Ishikawa (cell line): ENCODE results near the gene EIF5A2.

Source experiments
- CEBPB ChIP-seq: IDR thresholded peaks from 2 replicates; pipeline ENCODE4 v1.6.1; 2012
- CREB1 ChIP-seq: IDR thresholded peaks from 2 replicates; pipeline ENCODE4 v1.6.1; 2012; ENCODE audit warnings: low read depth
- EGR1 ChIP-seq: IDR thresholded peaks from 2 replicates; pipeline ENCODE4 v1.6.1; 2012
- EP300 ChIP-seq: IDR thresholded peaks from 2 replicates; pipeline ENCODE4 v1.6.1; 2012; ENCODE audit warnings: borderline replicate concordance
- FOXM1 ChIP-seq: IDR thresholded peaks from 2 replicates; pipeline ENCODE4 v1.6.1; 2012; ENCODE audit warnings: low read depth, borderline replicate concordance
- NFIC ChIP-seq: IDR thresholded peaks from 2 replicates; pipeline ENCODE4 v1.6.1; 2012
- RAD21 ChIP-seq: IDR thresholded peaks from 2 replicates; pipeline ENCODE4 v1.6.1; 2012; ENCODE audit warnings: low read depth
- TAF1 ChIP-seq: IDR thresholded peaks from 2 replicates; pipeline ENCODE4 v1.6.1; 2012; ENCODE audit warnings: low read depth, mild to moderate bottlenecking
- TCF12 ChIP-seq: IDR thresholded peaks from 2 replicates; pipeline ENCODE4 v1.6.1; 2012; ENCODE audit warnings: low read depth
- TEAD4 ChIP-seq: IDR thresholded peaks from 2 replicates; pipeline ENCODE4 v1.6.1; 2012
- YY1 ChIP-seq: IDR thresholded peaks from 2 replicates; pipeline ENCODE4 v1.6.1; 2012; ENCODE audit warnings: low read depth
- ZBTB7A ChIP-seq: IDR thresholded peaks from 2 replicates; pipeline ENCODE4 v1.6.1; 2012; ENCODE audit warnings: low read depth
- TF ChIP-seq, protein P1 (sequence below): IDR thresholded peaks from 2 replicates; pipeline ENCODE4 v1.6.1; 2012; ENCODE audit warnings: low read depth, mild to moderate bottlenecking
- TF ChIP-seq, protein P2 (sequence below): IDR thresholded peaks from 2 replicates; pipeline ENCODE4 v1.6.1; 2012
- TF ChIP-seq, protein P3 (sequence below): IDR thresholded peaks from 2 replicates; pipeline ENCODE4 v1.6.1; 2012

The EIF5A2 gene

DNA sequence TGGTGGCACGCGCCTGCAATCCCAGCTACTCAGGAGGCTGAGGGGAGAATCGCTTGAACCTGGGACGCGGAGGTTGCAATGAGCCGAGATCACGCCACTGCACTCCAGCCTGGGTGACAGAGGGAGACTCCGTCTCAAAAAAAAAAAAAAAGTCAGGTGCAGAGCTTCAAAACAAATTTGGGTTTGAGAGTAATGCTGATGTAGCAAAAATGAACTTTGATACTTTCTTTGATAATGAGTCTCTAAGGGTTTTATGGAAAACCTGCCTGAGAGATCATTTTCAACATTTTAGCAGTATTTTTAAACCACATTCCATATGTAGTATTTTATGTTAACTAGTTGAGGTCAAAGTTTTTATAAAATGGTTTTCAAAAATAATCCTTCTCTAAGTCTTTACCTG is 14.5 kb downstream of the EIF5A2 start:
- TF ChIP-seq ZBTB7A (no peak), CEBPB (no peak), YY1 (no peak), TCF12 (no peak), FOXM1 (no peak), EGR1 (no peak), NFIC (no peak), TEAD4 (no peak), CREB1 (no peak), TAF1 (no peak), RAD21 (no peak), EP300 (no peak)
- TF ChIP-seq, protein P1, sequence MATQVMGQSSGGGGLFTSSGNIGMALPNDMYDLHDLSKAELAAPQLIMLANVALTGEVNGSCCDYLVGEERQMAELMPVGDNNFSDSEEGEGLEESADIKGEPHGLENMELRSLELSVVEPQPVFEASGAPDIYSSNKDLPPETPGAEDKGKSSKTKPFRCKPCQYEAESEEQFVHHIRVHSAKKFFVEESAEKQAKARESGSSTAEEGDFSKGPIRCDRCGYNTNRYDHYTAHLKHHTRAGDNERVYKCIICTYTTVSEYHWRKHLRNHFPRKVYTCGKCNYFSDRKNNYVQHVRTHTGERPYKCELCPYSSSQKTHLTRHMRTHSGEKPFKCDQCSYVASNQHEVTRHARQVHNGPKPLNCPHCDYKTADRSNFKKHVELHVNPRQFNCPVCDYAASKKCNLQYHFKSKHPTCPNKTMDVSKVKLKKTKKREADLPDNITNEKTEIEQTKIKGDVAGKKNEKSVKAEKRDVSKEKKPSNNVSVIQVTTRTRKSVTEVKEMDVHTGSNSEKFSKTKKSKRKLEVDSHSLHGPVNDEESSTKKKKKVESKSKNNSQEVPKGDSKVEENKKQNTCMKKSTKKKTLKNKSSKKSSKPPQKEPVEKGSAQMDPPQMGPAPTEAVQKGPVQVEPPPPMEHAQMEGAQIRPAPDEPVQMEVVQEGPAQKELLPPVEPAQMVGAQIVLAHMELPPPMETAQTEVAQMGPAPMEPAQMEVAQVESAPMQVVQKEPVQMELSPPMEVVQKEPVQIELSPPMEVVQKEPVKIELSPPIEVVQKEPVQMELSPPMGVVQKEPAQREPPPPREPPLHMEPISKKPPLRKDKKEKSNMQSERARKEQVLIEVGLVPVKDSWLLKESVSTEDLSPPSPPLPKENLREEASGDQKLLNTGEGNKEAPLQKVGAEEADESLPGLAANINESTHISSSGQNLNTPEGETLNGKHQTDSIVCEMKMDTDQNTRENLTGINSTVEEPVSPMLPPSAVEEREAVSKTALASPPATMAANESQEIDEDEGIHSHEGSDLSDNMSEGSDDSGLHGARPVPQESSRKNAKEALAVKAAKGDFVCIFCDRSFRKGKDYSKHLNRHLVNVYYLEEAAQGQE = no peak
- TF ChIP-seq, protein P2, sequence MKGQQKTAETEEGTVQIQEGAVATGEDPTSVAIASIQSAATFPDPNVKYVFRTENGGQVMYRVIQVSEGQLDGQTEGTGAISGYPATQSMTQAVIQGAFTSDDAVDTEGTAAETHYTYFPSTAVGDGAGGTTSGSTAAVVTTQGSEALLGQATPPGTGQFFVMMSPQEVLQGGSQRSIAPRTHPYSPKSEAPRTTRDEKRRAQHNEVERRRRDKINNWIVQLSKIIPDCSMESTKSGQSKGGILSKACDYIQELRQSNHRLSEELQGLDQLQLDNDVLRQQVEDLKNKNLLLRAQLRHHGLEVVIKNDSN = no peak
- TF ChIP-seq, protein P3, sequence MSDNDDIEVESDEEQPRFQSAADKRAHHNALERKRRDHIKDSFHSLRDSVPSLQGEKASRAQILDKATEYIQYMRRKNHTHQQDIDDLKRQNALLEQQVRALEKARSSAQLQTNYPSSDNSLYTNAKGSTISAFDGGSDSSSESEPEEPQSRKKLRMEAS = no peak

DNA sequence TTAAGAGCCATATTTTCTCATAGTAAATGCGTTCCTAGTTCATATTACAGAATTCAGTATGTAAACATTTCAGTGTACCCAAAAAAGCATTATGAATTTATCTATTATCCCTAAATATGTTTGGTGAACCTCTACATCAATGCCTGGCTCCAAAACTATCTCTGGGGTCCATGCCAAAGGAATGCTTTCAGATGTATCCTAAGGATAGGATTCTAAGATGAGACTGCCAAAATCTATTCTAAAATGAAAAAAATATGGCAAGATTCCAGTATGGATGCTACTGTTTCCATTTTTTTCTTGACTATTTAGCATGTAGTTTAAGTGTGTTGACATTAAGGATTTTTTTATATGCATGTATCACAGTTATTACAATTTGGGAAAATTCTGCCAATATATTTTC is 18.8 kb downstream of the EIF5A2 start:
- TF ChIP-seq, protein P2 = no peak
- no peak for TF ChIP-seq TCF12

DNA sequence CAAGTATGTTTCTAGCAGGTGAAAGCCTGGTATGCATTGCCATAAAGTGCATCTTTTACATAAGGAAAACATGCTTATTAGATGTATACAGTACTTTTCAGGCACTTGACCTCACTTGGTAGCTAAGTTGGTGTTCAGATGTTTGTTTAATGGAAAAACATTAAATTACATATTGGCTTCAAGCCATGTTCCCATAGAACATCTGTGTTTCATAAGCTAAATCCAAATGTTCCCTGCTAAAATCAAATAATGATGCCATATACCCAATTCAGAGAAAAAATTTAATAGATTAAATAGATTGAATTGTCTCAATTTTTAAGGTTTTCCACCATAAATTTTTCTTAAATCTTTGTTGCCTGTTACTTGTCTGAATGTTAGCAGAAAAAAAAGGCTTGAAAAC is 19.3 kb downstream of the EIF5A2 start:
- no peak for TF ChIP-seq EP300
- no peak for TF ChIP-seq TAF1
- TF ChIP-seq CREB1 = no peak
- no peak for TF ChIP-seq CEBPB
- TF ChIP-seq RAD21 = no peak
- no peak for TF ChIP-seq YY1
- TF ChIP-seq, protein P2 = no peak
- no peak for TF ChIP-seq TCF12
- TF ChIP-seq FOXM1 = no peak
- TF ChIP-seq, protein P1 = no peak
- TF ChIP-seq, protein P3 = no peak
- no peak for TF ChIP-seq EGR1
- no peak for TF ChIP-seq NFIC
- TF ChIP-seq ZBTB7A = no peak
- TF ChIP-seq TEAD4 = no peak

DNA sequence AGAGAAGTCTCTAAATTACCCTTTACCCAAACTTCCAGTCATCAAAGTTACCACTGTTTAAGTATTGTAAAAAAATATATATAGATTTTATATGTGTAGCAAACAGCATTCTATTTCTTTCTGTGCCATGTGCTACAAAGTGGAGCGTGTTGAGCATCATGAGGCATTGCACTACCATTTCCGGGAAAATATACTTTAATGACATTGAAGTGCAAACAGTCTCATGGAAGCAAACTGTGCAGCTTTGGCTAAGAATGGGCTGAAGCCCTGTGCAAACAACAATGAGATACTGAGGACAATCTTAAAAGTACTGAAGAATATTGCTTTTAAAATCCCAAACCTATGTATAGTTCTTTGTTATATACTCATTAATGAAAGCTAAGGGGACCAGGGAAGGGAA is 31.9 kb downstream of the EIF5A2 start:
- TF ChIP-seq CEBPB (no peak), FOXM1 (no peak), TCF12 (no peak), NFIC (no peak), TAF1 (no peak), YY1 (no peak)
- TF ChIP-seq, protein P3 = no peak

DNA sequence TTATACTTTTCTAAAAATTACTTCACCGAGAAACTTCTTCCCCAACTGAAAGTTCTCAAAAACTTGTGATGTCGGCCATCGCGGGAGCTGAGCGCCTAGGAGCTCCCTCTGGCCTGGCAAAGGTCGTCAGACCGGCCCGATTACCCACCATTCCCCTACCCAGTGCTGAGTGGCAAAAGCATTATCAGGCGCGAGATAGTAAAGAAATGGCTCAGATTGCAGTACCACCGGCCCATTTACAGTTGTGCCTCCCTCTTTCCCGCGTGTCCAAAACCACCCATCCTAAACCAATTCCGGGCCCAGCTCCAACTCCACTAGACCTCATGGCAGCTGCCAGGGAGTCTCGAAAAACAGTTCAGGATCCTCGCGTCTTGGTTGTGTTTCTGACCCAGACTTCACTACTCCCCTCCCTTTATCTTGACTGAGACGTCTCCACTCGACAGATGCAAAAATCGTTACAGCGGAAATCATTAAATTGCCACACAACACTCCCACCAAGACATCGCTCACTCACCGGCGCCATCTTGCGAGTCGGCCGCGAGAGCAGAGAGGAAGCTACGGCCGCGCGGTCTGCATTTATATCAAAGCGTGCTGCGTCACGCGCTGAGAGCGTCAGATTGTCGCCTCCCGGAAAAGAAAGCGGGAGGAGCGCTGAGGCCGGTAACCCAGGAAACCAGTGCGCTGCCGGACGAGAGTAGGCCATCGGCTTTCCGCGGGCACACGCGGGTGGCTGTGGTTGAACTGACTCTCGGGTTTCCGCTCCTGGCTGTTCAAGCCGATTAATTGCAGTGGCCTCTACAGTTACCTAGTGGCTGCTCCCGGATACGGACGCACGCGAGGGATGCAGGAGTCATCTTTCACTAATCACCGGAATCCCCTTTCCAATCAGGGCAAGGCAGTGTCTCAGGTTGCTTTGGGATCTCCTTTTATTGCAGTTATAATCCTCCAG is 38.5 kb downstream of the EIF5A2 start, which contains the start of gene RPL22L1:
RPL22L1 (minus strand) TSS at position 551 of the 949 bp plus-strand sequence; CDS start at position 523, 28 bp downstream.
- TF ChIP-seq NFIC (0 out of 2 replicates have a peak, but pooled peaks have one; percentile 21), FOXM1 (no peak), EP300 (peak; percentile 29; the same call in 1 of the 2 replicates), RAD21 (no peak), TEAD4 (no peak), YY1 (peak; percentile 92), TAF1 (peak; percentile 99), CREB1 (peak; percentile 81), TCF12 (no peak), EGR1 (no peak; the same call in 1 of the 2 replicates), ZBTB7A (no peak), CEBPB (no peak; the same call in 1 of the 2 replicates)
- TF ChIP-seq, protein P3 = peak; percentile 95
- TF ChIP-seq, protein P1 = no peak
- TF ChIP-seq, protein P2 = peak; percentile 83
